Inflammatory macrophage treated with lipopolysaccharide for 1 hour (primary cell): ENCODE results near the gene ANKS1B.

Experiments
- DNase-seq, 2 donors: peaks; one replicate each; pipeline ENCODE4 v3.0.0-alpha.2; 2020 to 2022

The ANKS1B gene

GRCh38 chr12:98896938-98897337, 1087.8 kb downstream of the ANKS1B start:
- no peak for DNase-seq

GRCh38 chr12:98895086-98895651, 1089.6 kb downstream of the ANKS1B start:
- no peak for DNase-seq

- no peak for DNase-seq
These were observed 1090.2 kb downstream of the ANKS1B start for GRCh38 chr12:98894412-98895085.

GRCh38 chr12:98893675-98894411, 1090.9 kb downstream of the ANKS1B start:
- DNase-seq: no peak

GRCh38 chr12:98893126-98893674, 1091.5 kb downstream of the ANKS1B start:
- DNase-seq: no peak

GRCh38 chr12:98885778-98886177, 1099.0 kb downstream of the ANKS1B start:
- DNase-seq: no peak

- no peak for DNase-seq
These were observed 1101.5 kb downstream of the ANKS1B start for GRCh38 chr12:98883231-98883630.

GRCh38 chr12:98882526-98882925, 1102.2 kb downstream of the ANKS1B start:
- no peak for DNase-seq

GRCh38 chr12:98873776-98874175, 1111.0 kb downstream of the ANKS1B start:
- no peak for DNase-seq

GRCh38 chr12:98870504-98870903, 1114.2 kb downstream of the ANKS1B start:
- DNase-seq: no peak

GRCh38 chr12:98869886-98870503, 1114.7 kb downstream of the ANKS1B start:
- DNase-seq: no peak

GRCh38 chr12:98868538-98868937, 1116.2 kb downstream of the ANKS1B start:
- no peak for DNase-seq

- no peak for DNase-seq
These were observed 1116.7 kb downstream of the ANKS1B start for GRCh38 chr12:98868076-98868475.

GRCh38 chr12:98864363-98864762, 1120.4 kb downstream of the ANKS1B start:
- no peak for DNase-seq

- DNase-seq: no peak
These were observed 1121.6 kb downstream of the ANKS1B start for GRCh38 chr12:98863167-98863566.

- DNase-seq: no peak
These were observed 1123.5 kb downstream of the ANKS1B start for GRCh38 chr12:98861251-98861650.

- no peak for DNase-seq
These were observed 1127.7 kb downstream of the ANKS1B start for GRCh38 chr12:98856897-98857540.

GRCh38 chr12:98852181-98852580, 1132.6 kb downstream of the ANKS1B start:
- DNase-seq: no peak

GRCh38 chr12:98847242-98847641, 1137.5 kb downstream of the ANKS1B start:
- DNase-seq: no peak

GRCh38 chr12:98845957-98846356, 1138.8 kb downstream of the ANKS1B start:
- DNase-seq: no peak

- DNase-seq: no peak
These were observed 1144.4 kb downstream of the ANKS1B start for GRCh38 chr12:98840325-98840724.

- no peak for DNase-seq
These were observed 1146.5 kb downstream of the ANKS1B start for GRCh38 chr12:98838231-98838647.
